Panc1 (cell line): ENCODE data around the gene TRRAP.

Experiments used
- CTCF ChIP-seq: fragments of 450-650 bp; IDR thresholded peaks from 2 replicates; pipeline ENCODE4 v1.5.1; 2017; ENCODE audit warnings: mild to moderate bottlenecking
- POLR2AphosphoS5 ChIP-seq: IDR thresholded peaks from 2 replicates; pipeline ENCODE4 v1.6.1; 2012; ENCODE audit warnings: mild to moderate bottlenecking, low read depth, low read length, moderate library complexity
- SIN3A ChIP-seq: IDR thresholded peaks from 2 replicates; pipeline ENCODE4 v1.6.1; 2012; ENCODE audit warnings: low read depth, mild to moderate bottlenecking, low read length, moderate library complexity, borderline replicate concordance; ENCODE audit not compliant: insufficient read depth
- TCF7L2 ChIP-seq: IDR thresholded peaks from 2 replicates; pipeline ENCODE4 v1.6.1; 2011; ENCODE audit warnings: mild to moderate bottlenecking, low read depth, low read length, inconsistent platforms
- TF ChIP-seq, protein P1 (sequence below), 2 experiments: IDR thresholded peaks; 2 replicates each; pipeline ENCODE4 v1.6.1; 2011 to 2012; ENCODE audit warnings: low read depth in 2 of 2, control low read depth in 1 of 2, low read length in 1 of 2, mild to moderate bottlenecking in 1 of 2, moderate library complexity in 1 of 2; ENCODE audit not compliant: insufficient read depth in 1 of 2

GRCh38 chr7:98907570-98907969 is 29.2 kb downstream of the TRRAP start:
- TF ChIP-seq CTCF = no peak
- TF ChIP-seq POLR2AphosphoS5 = no peak
- TF ChIP-seq, protein P1, sequence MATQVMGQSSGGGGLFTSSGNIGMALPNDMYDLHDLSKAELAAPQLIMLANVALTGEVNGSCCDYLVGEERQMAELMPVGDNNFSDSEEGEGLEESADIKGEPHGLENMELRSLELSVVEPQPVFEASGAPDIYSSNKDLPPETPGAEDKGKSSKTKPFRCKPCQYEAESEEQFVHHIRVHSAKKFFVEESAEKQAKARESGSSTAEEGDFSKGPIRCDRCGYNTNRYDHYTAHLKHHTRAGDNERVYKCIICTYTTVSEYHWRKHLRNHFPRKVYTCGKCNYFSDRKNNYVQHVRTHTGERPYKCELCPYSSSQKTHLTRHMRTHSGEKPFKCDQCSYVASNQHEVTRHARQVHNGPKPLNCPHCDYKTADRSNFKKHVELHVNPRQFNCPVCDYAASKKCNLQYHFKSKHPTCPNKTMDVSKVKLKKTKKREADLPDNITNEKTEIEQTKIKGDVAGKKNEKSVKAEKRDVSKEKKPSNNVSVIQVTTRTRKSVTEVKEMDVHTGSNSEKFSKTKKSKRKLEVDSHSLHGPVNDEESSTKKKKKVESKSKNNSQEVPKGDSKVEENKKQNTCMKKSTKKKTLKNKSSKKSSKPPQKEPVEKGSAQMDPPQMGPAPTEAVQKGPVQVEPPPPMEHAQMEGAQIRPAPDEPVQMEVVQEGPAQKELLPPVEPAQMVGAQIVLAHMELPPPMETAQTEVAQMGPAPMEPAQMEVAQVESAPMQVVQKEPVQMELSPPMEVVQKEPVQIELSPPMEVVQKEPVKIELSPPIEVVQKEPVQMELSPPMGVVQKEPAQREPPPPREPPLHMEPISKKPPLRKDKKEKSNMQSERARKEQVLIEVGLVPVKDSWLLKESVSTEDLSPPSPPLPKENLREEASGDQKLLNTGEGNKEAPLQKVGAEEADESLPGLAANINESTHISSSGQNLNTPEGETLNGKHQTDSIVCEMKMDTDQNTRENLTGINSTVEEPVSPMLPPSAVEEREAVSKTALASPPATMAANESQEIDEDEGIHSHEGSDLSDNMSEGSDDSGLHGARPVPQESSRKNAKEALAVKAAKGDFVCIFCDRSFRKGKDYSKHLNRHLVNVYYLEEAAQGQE (IDR thresholded peaks at IDR 0.05; ENCODE audit: insufficient read depth in 1 of 2, low read depth in 2 of 2, low read length in 1 of 2) = no peak
- no peak for TF ChIP-seq TCF7L2
- TF ChIP-seq SIN3A = no peak
